Stomach (tissue), 9 donors: ENCODE results near the gene NAXD. TPM values are rescaled to one million over a fixed set of nuclear protein-coding genes. Genes with fewer than 3 reads are reported as not detected.
"Not testable (repeated sequence)": the region's sequence is repeated elsewhere in the genome, so short reads cannot be mapped to it uniquely, and the experiment has no call there.

Experiments used
- DNase-seq, 2 donors: peaks; one replicate each; pipeline versions ENCODE4 v3.0.0 to v3.0.0-alpha.2; 2013 to 2019
- H3K27ac ChIP-seq, 5 donors: fragments of 200-600 bp in 4 of 5; sonication (generic) in 4 of 5; one replicate each; pipeline ENCODE4 v1.5.1; 2013 to 2019; ENCODE audit warnings: mild to moderate bottlenecking in 1 of 5, moderate library complexity in 1 of 5
- H3K27me3 ChIP-seq, 3 donors: fragments of 200-600 bp; sonication (generic); one replicate each; pipeline ENCODE4 v1.5.1; 2017 to 2019; ENCODE audit warnings: mixed run types in 1 of 3
- H3K36me3 ChIP-seq, 4 donors: fragments of 200-600 bp; sonication (generic); 1 replicate in 3 of 4; 2 replicates in 1 of 4; pipeline ENCODE4 v1.5.1; 2016 to 2019
- H3K4me1 ChIP-seq, 4 donors: fragments of 200-600 bp; sonication (generic); one replicate each; pipeline ENCODE4 v1.5.1; 2016 to 2019
- H3K4me3 ChIP-seq, 4 donors: fragments of 200-600 bp; sonication (generic) in 3 of 4; one replicate each; pipeline ENCODE4 v1.5.1; 2016 to 2019; ENCODE audit warnings: mild to moderate bottlenecking in 1 of 4
- H3K9me3 ChIP-seq, 4 donors: fragments of 200-600 bp; sonication (generic); one replicate each; pipeline ENCODE4 v1.5.1; 2016 to 2019
- CTCF ChIP-seq, 7 experiments: fragments of 450-650 bp in 4 of 7; fragments of 200-600 bp in 3 of 7; sonication (generic) in 3 of 7; IDR thresholded peaks; one replicate each; pipeline ENCODE4 v1.5.1; 2016 to 2019; ENCODE audit warnings: antibody characterized with exemption in 7 of 7, control low read depth in 2 of 7, mild to moderate bottlenecking in 1 of 7
- EP300 ChIP-seq: sonication (generic); formaldehyde crosslinking; IDR thresholded peaks from one replicate; pipeline ENCODE4 v1.6.1; 2017; ENCODE audit warnings: antibody characterized with exemption
- POLR2A ChIP-seq, 4 donors: fragments of 450-650 bp; IDR thresholded peaks; one replicate each; pipeline ENCODE4 v1.6.1; 2016; ENCODE audit warnings: antibody characterized with exemption in 4 of 4, control low read depth in 2 of 4, mild to moderate bottlenecking in 1 of 4, moderate library complexity in 1 of 4
- POLR2AphosphoS5 ChIP-seq, 3 donors: sonication (generic); formaldehyde crosslinking; IDR thresholded peaks; one replicate each; pipeline ENCODE4 v1.6.1; 2016; ENCODE audit warnings: antibody characterized with exemption in 3 of 3
- WGBS, 5 donors: extraction: QIAGEN DNeasy Blood & Tissue Kit in 3 of 5; methylation state at CpG; one replicate each; pipeline versions ENCODE4 v1.1.5 to v1.1.7; 2013 to 2018; 5-methylcytosine and 5-hydroxymethylcytosine counted together
- intact Hi-C: fragments of 100-400 bp; cut with DNase I; formaldehyde crosslinking; loops from one replicate; pipeline ENCODE4 v1.15.1; 2023; ENCODE audit warnings: low total_unique reads
- polyA plus RNA-seq, 3 donors: library from polyadenylated mRNA; stranded (reverse); fragments of 200-250 nt; gene quantifications; one replicate each; pipeline ENCODE4 v1.2.3, GENCODE V29; 2013
- total RNA-seq, 5 donors: library from RNA; depleted of rRNA; stranded (reverse); fragments of >200 nt; gene quantifications; one replicate each; pipeline versions ENCODE4 v1.1.0 to v1.2.3, GENCODE V29; 2014 to 2016
- donor health status: healthy with polysubstance abuse.
- donor health status: Bipolar disorder and iron deficiency.
- donor health status: healthy.

The NAXD gene
- total and polyA plus RNA-seq, 8 donors: 25.7 to 50.7 (median 39.9) TPM

- no peak for DNase-seq
- no peak overlapping the region for H3K27ac ChIP-seq
- H3K36me3 ChIP-seq: no peaks in the 10 kb centered on the region
- no peaks in the 10 kb centered on the region for H3K27me3 ChIP-seq
- H3K9me3 ChIP-seq: no peaks in the 10 kb centered on the region
- intact Hi-C loops: no loop called here
- H3K4me3 ChIP-seq: no peak overlapping the region
- peaks cover 0 to 12% (median 3%) of the 10 kb centered on the region in 4 donors for H3K4me1 ChIP-seq
- 76 to 84% (median 80%) methylated on average over 10 of the region's 10 CpGs for WGBS, 5 donors
- TF ChIP-seq POLR2A (IDR thresholded peaks at IDR 0.05): no peak
These were observed 15.0 kb upstream of the NAXD start for GRCh38 chr13:110600261-110600819.

GRCh38 chr13:110600980-110601379 lies 14.4 kb upstream of the NAXD start:
- DNase-seq: no peak
- no peaks in the 10 kb centered on the region for H3K9me3 ChIP-seq
- intact Hi-C loops: no loop called here
- no peaks in the 10 kb centered on the region for H3K27me3 ChIP-seq
- 83 to 95% (median 91%) methylated on average over 4 of the region's 4 CpGs for WGBS, 5 donors
- no peak overlapping the region for H3K27ac ChIP-seq
- H3K36me3 ChIP-seq: no peaks in the 10 kb centered on the region
- TF ChIP-seq CTCF (IDR thresholded peaks at IDR 0.05): no peak
- TF ChIP-seq POLR2AphosphoS5 (IDR thresholded peaks at IDR 0.05): no peak
- no peak for TF ChIP-seq POLR2A (IDR thresholded peaks at IDR 0.05)
- TF ChIP-seq EP300: no peak
- peaks cover 0 to 12% (median 3%) of the 10 kb centered on the region in 4 donors for H3K4me1 ChIP-seq
- H3K4me3 ChIP-seq: no peak overlapping the region

GRCh38 chr13:110605132-110605531 lies 10.2 kb upstream of the NAXD start:
- TF ChIP-seq CTCF (IDR thresholded peaks at IDR 0.05): no peak
- TF ChIP-seq POLR2AphosphoS5 (IDR thresholded peaks at IDR 0.05): no peak
- no peak for TF ChIP-seq POLR2A (IDR thresholded peaks at IDR 0.05)
- no peak for TF ChIP-seq EP300
- no peak overlapping the region for H3K27ac ChIP-seq
- 93 to 96% (median 95%) methylated on average over 6 of the region's 6 CpGs for WGBS, 5 donors
- DNase-seq: no peak
- H3K9me3 ChIP-seq: no peaks in the 10 kb centered on the region
- H3K4me3 ChIP-seq: no peak overlapping the region
- no peaks in the 10 kb centered on the region for H3K27me3 ChIP-seq
- intact Hi-C loops: no loop called here
- H3K36me3 ChIP-seq: no peaks in the 10 kb centered on the region
- H3K4me1 ChIP-seq: peaks cover 0 to 12% (median 3%) of the 10 kb centered on the region in 4 donors

GRCh38 chr13:110606281-110606680 lies 9.1 kb upstream of the NAXD start:
- H3K27ac ChIP-seq, H3K9me3 ChIP-seq, H3K27me3 ChIP-seq, H3K36me3 ChIP-seq, intact Hi-C loops, H3K4me3 ChIP-seq, DNase-seq: not testable (repeated sequence)
- WGBS, 5 donors: 94 to 99% (median 94%) methylated on average over 16 to 28 of the region's 33 CpGs; no CpG with 5 or more reads in 1 of the 5 donors
- H3K4me1 ChIP-seq: peaks cover 0 to 12% (median 3%) of the 10 kb centered on the region in 4 donors

- no peaks in the 10 kb centered on the region for H3K9me3 ChIP-seq
- 80 to 83% (median 81%) methylated on average over 3 of the region's 3 CpGs for WGBS, 5 donors
- DNase-seq: no peak
- H3K4me3 ChIP-seq: no peak overlapping the region
- H3K36me3 ChIP-seq: no peaks in the 10 kb centered on the region
- H3K27me3 ChIP-seq: no peaks in the 10 kb centered on the region
- no peak overlapping the region for H3K27ac ChIP-seq
- no peaks in the 10 kb centered on the region for H3K4me1 ChIP-seq
- intact Hi-C loops: no loop called here
- TF ChIP-seq POLR2AphosphoS5 (IDR thresholded peaks at IDR 0.05): no peak
- no peak for TF ChIP-seq EP300
- no peak for TF ChIP-seq CTCF (IDR thresholded peaks at IDR 0.05)
These were observed 7.6 kb upstream of the NAXD start for GRCh38 chr13:110607675-110608224.
